Measurements from ENCODE around the gene CSTPP1.

Gene CSTPP1

DNA sequence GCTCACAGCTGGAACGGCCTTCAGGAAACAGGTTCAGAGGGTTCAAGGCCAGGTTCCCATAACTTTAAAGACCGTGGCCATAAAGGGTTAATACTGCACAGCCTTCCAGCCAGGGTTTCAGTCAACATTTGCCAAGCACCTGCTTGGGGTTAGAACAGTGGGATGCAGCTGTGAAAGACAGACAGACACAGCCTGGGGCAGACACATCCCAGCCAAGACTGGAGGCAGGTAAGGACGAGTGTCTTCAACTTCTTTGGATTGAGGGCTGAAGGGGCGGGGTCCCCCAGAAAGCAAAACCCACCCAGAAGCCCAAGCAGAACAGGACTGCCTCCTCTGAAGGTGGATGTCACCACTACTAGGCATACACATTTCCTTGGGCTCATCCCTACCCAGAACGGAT, 225.9 kb downstream of the CSTPP1 start:
- H3K4me1 ChIP-seq (ENCODE audit: insufficient read depth, low read length): no peaks in the 10 kb centered on the region
- H4K20me1 ChIP-seq (ENCODE audit: insufficient read depth, low read length): peaks cover 31% of the 10 kb centered on the region
- no peak overlapping the region for H3K27ac ChIP-seq (ENCODE audit: low read length)
- H3K27me3 ChIP-seq (ENCODE audit: insufficient read depth, low read length, poor library complexity): no peaks in the 10 kb centered on the region
- H3K4me2 ChIP-seq (ENCODE audit: insufficient read depth, low read length): no peak overlapping the region
- TF ChIP-seq EZH2 (IDR thresholded peaks at IDR 0.05; ENCODE audit: borderline replicate concordance, low read depth, low read length, severe bottlenecking): no peak
- TF ChIP-seq, protein P1, sequence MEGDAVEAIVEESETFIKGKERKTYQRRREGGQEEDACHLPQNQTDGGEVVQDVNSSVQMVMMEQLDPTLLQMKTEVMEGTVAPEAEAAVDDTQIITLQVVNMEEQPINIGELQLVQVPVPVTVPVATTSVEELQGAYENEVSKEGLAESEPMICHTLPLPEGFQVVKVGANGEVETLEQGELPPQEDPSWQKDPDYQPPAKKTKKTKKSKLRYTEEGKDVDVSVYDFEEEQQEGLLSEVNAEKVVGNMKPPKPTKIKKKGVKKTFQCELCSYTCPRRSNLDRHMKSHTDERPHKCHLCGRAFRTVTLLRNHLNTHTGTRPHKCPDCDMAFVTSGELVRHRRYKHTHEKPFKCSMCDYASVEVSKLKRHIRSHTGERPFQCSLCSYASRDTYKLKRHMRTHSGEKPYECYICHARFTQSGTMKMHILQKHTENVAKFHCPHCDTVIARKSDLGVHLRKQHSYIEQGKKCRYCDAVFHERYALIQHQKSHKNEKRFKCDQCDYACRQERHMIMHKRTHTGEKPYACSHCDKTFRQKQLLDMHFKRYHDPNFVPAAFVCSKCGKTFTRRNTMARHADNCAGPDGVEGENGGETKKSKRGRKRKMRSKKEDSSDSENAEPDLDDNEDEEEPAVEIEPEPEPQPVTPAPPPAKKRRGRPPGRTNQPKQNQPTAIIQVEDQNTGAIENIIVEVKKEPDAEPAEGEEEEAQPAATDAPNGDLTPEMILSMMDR (IDR thresholded peaks at IDR 0.05; ENCODE audit: borderline replicate concordance, extremely low read depth, low read length, poor library complexity, severe bottlenecking): no peak
- ATAC-seq (ENCODE audit: insufficient read depth, low read depth) (no peak), DNase-seq (no peak)
- no peak overlapping the region for H3K4me3 ChIP-seq (ENCODE audit: low read depth in 1 of 2, low read length in 2 of 2)
- no peaks in the 10 kb centered on the region; the same call in 1 of the 2 replicates for H3K79me2 ChIP-seq (ENCODE audit: insufficient read depth, low read length)
- H2AFZ ChIP-seq (ENCODE audit: low read depth, low read length): no peak overlapping the region
- no peaks in the 10 kb centered on the region for H3K9me3 ChIP-seq (ENCODE audit: insufficient read depth, low read length, severe bottlenecking)
- no peak overlapping the region for H3K9ac ChIP-seq (ENCODE audit: low read depth, low read length)
- H3K36me3 ChIP-seq (ENCODE audit: insufficient read depth, low read length): peaks cover 81% of the 10 kb centered on the region

DNA sequence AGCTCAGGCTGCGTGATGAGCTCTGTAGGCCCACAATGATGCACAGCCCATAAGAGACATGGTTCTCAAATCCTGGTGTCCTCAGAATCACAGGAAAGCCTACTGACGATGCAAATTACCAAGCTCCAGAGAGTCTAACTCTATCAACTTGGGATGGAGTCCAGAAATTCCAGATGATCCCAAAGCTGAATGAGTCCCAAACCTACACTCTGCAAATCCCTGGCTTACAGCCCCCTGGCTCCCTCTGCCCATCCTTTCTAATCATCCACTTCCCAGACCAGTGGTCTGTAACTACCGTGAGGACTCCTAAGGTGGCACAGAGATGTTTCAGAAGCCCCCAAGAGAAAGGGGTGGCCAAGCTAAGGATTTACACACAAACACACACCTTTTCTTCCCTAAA, 226.6 kb downstream of the CSTPP1 start:
- peaks cover 4% of the 10 kb centered on the region; the same call in 1 of the 2 replicates for H3K79me2 ChIP-seq (ENCODE audit: insufficient read depth, low read length)
- no peak for TF ChIP-seq EZH2 (IDR thresholded peaks at IDR 0.05; ENCODE audit: borderline replicate concordance, low read depth, low read length, severe bottlenecking)
- TF ChIP-seq, protein P1 (IDR thresholded peaks at IDR 0.05; ENCODE audit: borderline replicate concordance, extremely low read depth, low read length, poor library complexity, severe bottlenecking): no peak

DNA sequence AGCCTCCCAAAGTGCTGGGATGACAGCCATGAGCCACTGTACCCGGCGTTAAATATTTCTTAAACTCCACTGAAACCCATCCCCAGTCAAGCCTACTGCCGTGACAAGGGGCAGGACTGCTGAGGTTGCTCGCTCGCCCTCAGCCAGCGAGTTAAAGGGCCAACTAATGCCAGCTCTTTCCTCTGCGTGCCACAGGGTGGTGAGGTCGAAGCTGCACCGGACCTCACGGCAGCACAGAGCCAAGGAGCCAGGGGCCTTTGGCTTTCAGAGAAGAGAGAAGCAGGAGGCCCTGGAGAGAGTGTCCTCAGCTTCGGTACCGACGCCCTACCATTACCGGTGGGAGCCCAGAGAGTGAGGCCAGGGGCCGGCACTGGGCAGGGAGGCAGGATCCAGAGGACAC, 227.3 kb downstream of the CSTPP1 start:
- H3K4me2 ChIP-seq (ENCODE audit: insufficient read depth, low read length): no peak overlapping the region
- no peak for ATAC-seq (ENCODE audit: insufficient read depth, low read depth)
- no peaks in the 10 kb centered on the region for H3K4me1 ChIP-seq (ENCODE audit: insufficient read depth, low read length)
- H3K9me3 ChIP-seq (ENCODE audit: insufficient read depth, low read length, severe bottlenecking): no peaks in the 10 kb centered on the region
- no peak overlapping the region for H3K9ac ChIP-seq (ENCODE audit: low read depth, low read length)
- no peak overlapping the region for H3K4me3 ChIP-seq (ENCODE audit: low read depth in 1 of 2, low read length in 2 of 2)
- TF ChIP-seq EZH2 (IDR thresholded peaks at IDR 0.05; ENCODE audit: borderline replicate concordance, low read depth, low read length, severe bottlenecking): no peak
- TF ChIP-seq, protein P1 (IDR thresholded peaks at IDR 0.05; ENCODE audit: borderline replicate concordance, extremely low read depth, low read length, poor library complexity, severe bottlenecking): no peak
- H4K20me1 ChIP-seq (ENCODE audit: insufficient read depth, low read length): peaks cover 38% of the 10 kb centered on the region
- no peak overlapping the region for H2AFZ ChIP-seq (ENCODE audit: low read depth, low read length)
- H3K27ac ChIP-seq (ENCODE audit: low read length): no peak overlapping the region
- no peaks in the 10 kb centered on the region for H3K27me3 ChIP-seq (ENCODE audit: insufficient read depth, low read length, poor library complexity)
- peaks cover 86% of the 10 kb centered on the region for H3K36me3 ChIP-seq (ENCODE audit: insufficient read depth, low read length)
- DNase-seq: no peak
- peaks cover 10% of the 10 kb centered on the region for H3K79me2 ChIP-seq (ENCODE audit: insufficient read depth, low read length)

More for the DNA sequence above, 226.6 kb downstream of the CSTPP1 start:
- no peak overlapping the region for H3K4me3 ChIP-seq (ENCODE audit: low read depth in 1 of 2, low read length in 2 of 2)
- no peak for DNase-seq
- no peaks in the 10 kb centered on the region for H3K9me3 ChIP-seq (ENCODE audit: insufficient read depth, low read length, severe bottlenecking)
- H4K20me1 ChIP-seq (ENCODE audit: insufficient read depth, low read length): peaks cover 35% of the 10 kb centered on the region
- no peak for ATAC-seq (ENCODE audit: insufficient read depth, low read depth)
- no peak overlapping the region for H3K27ac ChIP-seq (ENCODE audit: low read length)
- no peak overlapping the region for H3K4me2 ChIP-seq (ENCODE audit: insufficient read depth, low read length)
- H2AFZ ChIP-seq (ENCODE audit: low read depth, low read length): no peak overlapping the region
- peaks cover 82% of the 10 kb centered on the region for H3K36me3 ChIP-seq (ENCODE audit: insufficient read depth, low read length)
- no peak overlapping the region for H3K9ac ChIP-seq (ENCODE audit: low read depth, low read length)
- H3K27me3 ChIP-seq (ENCODE audit: insufficient read depth, low read length, poor library complexity): no peaks in the 10 kb centered on the region
- H3K4me1 ChIP-seq (ENCODE audit: insufficient read depth, low read length): no peaks in the 10 kb centered on the region

DNA sequence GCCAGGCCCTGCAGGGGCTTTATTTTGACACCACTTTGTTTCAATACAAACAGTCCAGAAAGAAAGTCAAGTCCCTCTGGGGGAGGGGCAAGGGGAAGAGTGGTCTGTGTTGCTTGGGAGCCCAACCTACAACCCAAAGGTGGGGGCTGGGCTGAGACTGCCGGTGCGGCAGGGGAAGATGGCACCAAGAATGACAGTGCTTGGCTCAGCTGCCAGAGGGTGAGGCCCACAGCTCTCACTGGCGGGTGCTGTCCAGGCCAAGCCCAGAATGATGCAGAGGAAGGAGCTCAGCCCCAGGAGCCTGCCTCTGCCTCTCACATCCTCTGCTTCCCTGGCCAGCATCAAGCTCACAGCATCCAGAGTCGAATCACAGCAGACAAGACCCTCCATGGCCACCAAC, 227.8 kb downstream of the CSTPP1 start:
- Histone ChIP-seq H3K4me2 (ENCODE audit: insufficient read depth, low read length) (no peak overlapping the region), H3K9ac (ENCODE audit: low read depth, low read length) (no peak overlapping the region), H3K4me3 (ENCODE audit: low read depth in 1 of 2, low read length in 2 of 2) (no peak overlapping the region), H3K9me3 (ENCODE audit: insufficient read depth, low read length, severe bottlenecking) (no peaks in the 10 kb centered on the region), H3K4me1 (ENCODE audit: insufficient read depth, low read length) (no peaks in the 10 kb centered on the region), H4K20me1 (ENCODE audit: insufficient read depth, low read length) (peaks cover 38% of the 10 kb centered on the region), H2AFZ (ENCODE audit: low read depth, low read length) (no peak overlapping the region), H3K36me3 (ENCODE audit: insufficient read depth, low read length) (peaks cover 89% of the 10 kb centered on the region), H3K27ac (ENCODE audit: low read length) (no peak overlapping the region), H3K27me3 (ENCODE audit: insufficient read depth, low read length, poor library complexity) (no peaks in the 10 kb centered on the region), H3K79me2 (ENCODE audit: insufficient read depth, low read length) (peaks cover 12% of the 10 kb centered on the region)
- TF ChIP-seq EZH2 (IDR thresholded peaks at IDR 0.05; ENCODE audit: borderline replicate concordance, low read depth, low read length, severe bottlenecking): no peak
- TF ChIP-seq, protein P1 (IDR thresholded peaks at IDR 0.05; ENCODE audit: borderline replicate concordance, extremely low read depth, low read length, poor library complexity, severe bottlenecking): no peak
- ATAC-seq (ENCODE audit: insufficient read depth, low read depth) (no peak), DNase-seq (no peak)

All from DND-41 (cell line).